ENCODE results near the gene USP14.
"Not testable (repeated sequence)": the region's sequence is repeated elsewhere in the genome, so short reads cannot be mapped to it uniquely, and the experiment has no call there.

The USP14 gene

GRCh38 chr18:158128-159036 lies at the start of gene USP14:
Gene USP14, plus strand, starts transcription at chr18:158557. Its CDS starts 142 bp downstream, at chr18:158699.
- DNase-seq, result peak; percentile 96

GRCh38 chr18:108665-109063 lies 49.7 kb upstream of the USP14 start:
- not testable (repeated sequence) for DNase-seq

GRCh38 chr18:109130-109921 lies 49.0 kb upstream of the USP14 start:
- DNase-seq, result not testable (repeated sequence)

- DNase-seq, result not testable (repeated sequence)
Measured at GRCh38 chr18:109922-110261, 48.5 kb upstream of the USP14 start.

GRCh38 chr18:110351-111201 lies 47.8 kb upstream of the USP14 start:
- DNase-seq, result not testable (repeated sequence)

GRCh38 chr18:111306-112014 lies 46.9 kb upstream of the USP14 start:
- peak; percentile 69 for DNase-seq

- DNase-seq, result not testable (repeated sequence)
Measured at GRCh38 chr18:112015-112733, 46.2 kb upstream of the USP14 start.

- DNase-seq, result not testable (repeated sequence)
Measured at GRCh38 chr18:120539-121260, 37.7 kb upstream of the USP14 start.

- DNase-seq, result no peak
Measured at GRCh38 chr18:135045-135444, 23.3 kb upstream of the USP14 start.

GRCh38 chr18:136433-136832 lies 21.9 kb upstream of the USP14 start:
- DNase-seq, result no peak

GRCh38 chr18:137327-137726 lies 21.0 kb upstream of the USP14 start:
- no peak for DNase-seq

GRCh38 chr18:140670-141266 lies 17.6 kb upstream of the USP14 start:
- DNase-seq, result no peak

- not testable (repeated sequence) for DNase-seq
Measured at GRCh38 chr18:142624-143296, 15.6 kb upstream of the USP14 start.

GRCh38 chr18:148841-149240 lies 9.5 kb upstream of the USP14 start:
- DNase-seq, result no peak

GRCh38 chr18:154151-154550 lies 4.2 kb upstream of the USP14 start:
- DNase-seq, result no peak

GRCh38 chr18:155688-156087 lies 2.7 kb upstream of the USP14 start:
- no peak for DNase-seq

GRCh38 chr18:156514-157230 lies 1.7 kb upstream of the USP14 start:
- no peak for DNase-seq

GRCh38 chr18:159037-159652 lies 788 bp downstream of the USP14 start:
- no peak for DNase-seq

- no peak for DNase-seq
Measured at GRCh38 chr18:159933-160332, 1.6 kb downstream of the USP14 start.
